CD14-positive monocyte (primary cell): ENCODE data around the gene NADK. TPM values are rescaled to one million over a fixed set of nuclear protein-coding genes. Genes with fewer than 3 reads are reported as not detected.

Experiments
- DNase-seq, 3 donors: peaks; one replicate each; pipeline ENCODE4 v3.0.0-alpha.2; 2011 to 2022
- H2AFZ ChIP-seq: 2 replicates; pipeline ENCODE4 v1.6.0; 2012; ENCODE audit warnings: mild to moderate bottlenecking, low read depth, low read length, inconsistent platforms; ENCODE audit not compliant: insufficient read depth, poor library complexity, severe bottlenecking
- H3K27ac ChIP-seq, 2 donors: 1 replicate in 1 of 2; 2 replicates in 1 of 2; pipeline ENCODE4 v1.5.1; 2012 to 2013; ENCODE audit warnings: low read length in 2 of 2, control low read depth in 1 of 2, inconsistent platforms in 1 of 2, low read depth in 1 of 2, mild to moderate bottlenecking in 1 of 2
- H3K27me3 ChIP-seq, 2 donors: one replicate each; pipeline versions ENCODE4 v1.6.0 to v1.6.1; 2011 to 2013; ENCODE audit warnings: low read length in 2 of 2; ENCODE audit not compliant: control insufficient read depth in 2 of 2, insufficient read depth in 2 of 2
- H3K36me3 ChIP-seq, 2 donors: replicated peaks in 1 of 2; 1 replicate in 1 of 2; 2 replicates in 1 of 2; pipeline versions ENCODE4 v1.5.1 to v1.6.1; 2012 to 2013; ENCODE audit warnings: low read length in 2 of 2, control low read depth in 1 of 2, inconsistent platforms in 1 of 2, mild to moderate bottlenecking in 1 of 2; ENCODE audit not compliant: insufficient read depth in 2 of 2, control insufficient read depth in 1 of 2
- H3K4me1 ChIP-seq, 2 donors: 1 replicate in 1 of 2; 2 replicates in 1 of 2; pipeline versions ENCODE4 v1.5.1 to v1.6.1; 2012 to 2013; ENCODE audit warnings: low read length in 2 of 2, control low read depth in 1 of 2, inconsistent platforms in 1 of 2, mild to moderate bottlenecking in 1 of 2, moderate library complexity in 1 of 2; ENCODE audit not compliant: insufficient read depth in 2 of 2, control insufficient read depth in 1 of 2
- H3K4me2 ChIP-seq: replicated peaks from 2 replicates; pipeline ENCODE3; 2012; ENCODE audit warnings: low read length, moderate library complexity, mild to moderate bottlenecking; ENCODE audit not compliant: poor library complexity, severe bottlenecking; ENCODE audit errors: extremely low read depth
- H3K4me3 ChIP-seq, 3 experiments: fragments of 200-600 bp in 1 of 3; sonication (generic) in 1 of 3; replicated peaks in 1 of 3; 1 replicate in 2 of 3; 2 replicates in 1 of 3; pipeline ENCODE4 v1.5.1; 2011 to 2013; ENCODE audit warnings: low read length in 3 of 3, mild to moderate bottlenecking in 3 of 3, control low read depth in 2 of 3, low read depth in 2 of 3, inconsistent platforms in 1 of 3, moderate library complexity in 1 of 3
- H3K79me2 ChIP-seq: 2 replicates; pipeline ENCODE4 v1.6.0; 2012; ENCODE audit warnings: mild to moderate bottlenecking, control low read depth, inconsistent platforms, low read length, moderate library complexity; ENCODE audit not compliant: insufficient read depth
- H3K9ac ChIP-seq: 2 replicates; pipeline ENCODE4 v1.6.0; 2017; ENCODE audit warnings: low read length, mild to moderate bottlenecking; ENCODE audit not compliant: insufficient read depth, poor library complexity, severe bottlenecking
- H3K9me3 ChIP-seq, 2 donors: replicated peaks in 1 of 2; 1 replicate in 1 of 2; 2 replicates in 1 of 2; pipeline versions ENCODE4 v1.5.1 to v1.6.1; 2012 to 2013; ENCODE audit warnings: low read length in 2 of 2, control low read depth in 1 of 2; ENCODE audit not compliant: control insufficient read depth in 1 of 2, insufficient read depth in 1 of 2
- H4K20me1 ChIP-seq: 2 replicates; pipeline ENCODE4 v1.6.0; 2012; ENCODE audit warnings: mild to moderate bottlenecking, low read length, control low read depth, moderate library complexity; ENCODE audit not compliant: insufficient read depth
- H3K27ac Mint-ChIP-seq, 7 donors: one replicate each; pipeline ENCODE4 v1.8.0; 2020; ENCODE audit warnings: mild to moderate bottlenecking in 7 of 7, mixed read lengths in 7 of 7, moderate library complexity in 6 of 7, inconsistent platforms in 2 of 7
- H3K27me3 Mint-ChIP-seq, 3 donors: one replicate each; pipeline ENCODE4 v1.8.0; 2021 to 2022; ENCODE audit warnings: low read depth in 3 of 3, mild to moderate bottlenecking in 3 of 3, mixed read lengths in 3 of 3, moderate library complexity in 3 of 3, inconsistent platforms in 1 of 3
- H3K36me3 Mint-ChIP-seq, 2 donors: one replicate each; pipeline ENCODE4 v1.8.0; 2020; ENCODE audit warnings: mixed read lengths in 2 of 2, inconsistent platforms in 1 of 2, mild to moderate bottlenecking in 1 of 2
- H3K4me1 Mint-ChIP-seq: one replicate; pipeline ENCODE4 v1.8.0; 2020; ENCODE audit warnings: mild to moderate bottlenecking, mixed read lengths
- H3K4me3 Mint-ChIP-seq, 2 donors: one replicate each; pipeline ENCODE4 v1.8.0; 2020; ENCODE audit warnings: mild to moderate bottlenecking in 2 of 2, mixed read lengths in 2 of 2, moderate library complexity in 1 of 2
- H3K9me3 Mint-ChIP-seq, 7 donors: one replicate each; pipeline ENCODE4 v1.8.0; 2020 to 2022; ENCODE audit warnings: mixed read lengths in 7 of 7, mild to moderate bottlenecking in 6 of 7, moderate library complexity in 6 of 7, inconsistent platforms in 2 of 7
- CTCF ChIP-seq: fragments of 200-600 bp; IDR thresholded peaks from one replicate; pipeline ENCODE4 v1.8.0; 2022; ENCODE audit warnings: antibody characterized with exemption, mild to moderate bottlenecking
- WGBS: methylation state at CpG from one replicate; pipeline ENCODE4 v1.1.5; 2013; ENCODE audit warnings: missing lambda C conversion rate; ENCODE audit not compliant: insufficient coverage; 5-methylcytosine and 5-hydroxymethylcytosine counted together
- intact Hi-C, 2 donors: fragments of 100-400 bp; cut with micrococcal nuclease; formaldehyde crosslinking; loops; one replicate each; pipeline versions ENCODE4 v1.15.0 to v1.15.1; 2023
- polyA plus RNA-seq, 3 donors: library from polyadenylated mRNA; depleted of rRNA in 1 of 3; unstranded in 2 of 3; stranded (reverse) in 1 of 3; fragments of 300-500 nt in 2 of 3; fragments of >200 nt in 1 of 3; fragmentation: Illumina TruSeq in 2 of 3; gene quantifications; 1 replicate in 2 of 3; 2 replicates in 1 of 3; pipeline ENCODE4 v1.2.3, GENCODE V29; 2012 to 2021

Gene NADK
- polyA plus RNA-seq, 3 donors: 175 to 425 (median 235) TPM

GRCh38 chr1:1786836-1787605 lies 8.8 kb upstream of the NADK start:
- H3K27me3 ChIP-seq: no peaks in the 10 kb centered on the region
- intact Hi-C loops: no loop called here
- no peak for DNase-seq
- H3K9me3 ChIP-seq: no peaks in the 10 kb centered on the region
- H3K36me3 Mint-ChIP-seq: peaks cover 65 to 75% of the 10 kb centered on the region in 2 donors
- no peak overlapping the region for H2AFZ ChIP-seq
- H3K27ac Mint-ChIP-seq: peak overlapping the region in 5 of 7 donors; percentile 12 to 72 (median 47)
- no peak overlapping the region for H3K4me2 ChIP-seq
- peaks cover 86% of the 10 kb centered on the region for H3K79me2 ChIP-seq
- no peak for TF ChIP-seq CTCF
- H3K4me3 ChIP-seq: no peak overlapping the region
- H4K20me1 ChIP-seq: peaks cover 92% of the 10 kb centered on the region
- H3K36me3 ChIP-seq: peaks cover 72 to 77% of the 10 kb centered on the region in 2 donors
- peaks cover 17 to 19% of the 10 kb centered on the region in 2 donors for H3K4me1 ChIP-seq
- no peaks in the 10 kb centered on the region for H3K9me3 Mint-ChIP-seq
- H3K4me1 Mint-ChIP-seq: peaks cover 21% of the 10 kb centered on the region
- 97% methylated on average over 18 of the region's 20 CpGs for WGBS
- H3K27me3 Mint-ChIP-seq: no peaks in the 10 kb centered on the region
- H3K9ac ChIP-seq: no peak overlapping the region
- H3K4me3 Mint-ChIP-seq: no peak overlapping the region
- H3K27ac ChIP-seq: peak overlapping the region in 1 of 2 donors; percentile 58

- H3K79me2 ChIP-seq: peaks cover 88% of the 10 kb centered on the region
- H3K9me3 Mint-ChIP-seq: no peaks in the 10 kb centered on the region
- H3K27ac ChIP-seq: peak overlapping the region in 1 of 2 donors; percentile 58
- H2AFZ ChIP-seq: no peak overlapping the region
- no peak overlapping the region for H3K27ac Mint-ChIP-seq
- intact Hi-C loops: no loop called here
- H3K36me3 Mint-ChIP-seq: peaks cover 57 to 61% of the 10 kb centered on the region in 2 donors
- DNase-seq: no peak
- peaks cover 34% of the 10 kb centered on the region for H3K4me1 Mint-ChIP-seq
- peaks cover 0 to 4% (median 0%) of the 10 kb centered on the region in 3 donors for H3K27me3 Mint-ChIP-seq
- no peaks in the 10 kb centered on the region for H3K27me3 ChIP-seq
- H3K4me3 ChIP-seq: no peak overlapping the region
- H3K9ac ChIP-seq: no peak overlapping the region
- no peak for TF ChIP-seq CTCF
- 100% methylated on average over 1 of the region's 10 CpGs for WGBS
- no peaks in the 10 kb centered on the region for H3K9me3 ChIP-seq
- H3K4me2 ChIP-seq: no peak overlapping the region
- H3K36me3 ChIP-seq: peaks cover 60 to 64% of the 10 kb centered on the region in 2 donors
- H3K4me3 Mint-ChIP-seq: no peak overlapping the region
- H4K20me1 ChIP-seq: peaks cover 78% of the 10 kb centered on the region
- H3K4me1 ChIP-seq: peaks cover 31 to 33% of the 10 kb centered on the region in 2 donors
These were observed 7.4 kb upstream of the NADK start for GRCh38 chr1:1785666-1786065.
